Ishikawa (cell line): ENCODE data around the gene NAV2.

Experiments
- CEBPB ChIP-seq: IDR thresholded peaks from 2 replicates; pipeline ENCODE4 v1.6.1; 2012
- CREB1 ChIP-seq: IDR thresholded peaks from 2 replicates; pipeline ENCODE4 v1.6.1; 2012; ENCODE audit warnings: low read depth
- EP300 ChIP-seq: IDR thresholded peaks from 2 replicates; pipeline ENCODE4 v1.6.1; 2012; ENCODE audit warnings: borderline replicate concordance
- MAX ChIP-seq: IDR thresholded peaks from 2 replicates; pipeline ENCODE4 v1.6.1; 2012
- NFIC ChIP-seq: IDR thresholded peaks from 2 replicates; pipeline ENCODE4 v1.6.1; 2012
- REST ChIP-seq: IDR thresholded peaks from 2 replicates; pipeline ENCODE4 v1.6.1; 2012; ENCODE audit warnings: low read depth, mild to moderate bottlenecking
- TAF1 ChIP-seq: IDR thresholded peaks from 2 replicates; pipeline ENCODE4 v1.6.1; 2012; ENCODE audit warnings: low read depth, mild to moderate bottlenecking
- TEAD4 ChIP-seq: IDR thresholded peaks from 2 replicates; pipeline ENCODE4 v1.6.1; 2012
- USF1 ChIP-seq: IDR thresholded peaks from 2 replicates; pipeline ENCODE4 v1.6.1; 2012
- YY1 ChIP-seq: IDR thresholded peaks from 2 replicates; pipeline ENCODE4 v1.6.1; 2012; ENCODE audit warnings: low read depth
- ZBTB7A ChIP-seq: IDR thresholded peaks from 2 replicates; pipeline ENCODE4 v1.6.1; 2012; ENCODE audit warnings: low read depth

GRCh38 chr11:19873730-19874129, 161.1 kb downstream of the NAV2 start:
- TF ChIP-seq CREB1 (no peak), MAX (no peak), NFIC (no peak), REST (no peak), ZBTB7A (no peak), EP300 (no peak), TAF1 (no peak), CEBPB (no peak), USF1 (no peak), TEAD4 (no peak), YY1 (no peak)
